Stimulated activated CD8-positive, alpha-beta memory T cell treated with anti-CD3 and anti-CD28 coated beads, Interleukin-4, amount 100 ng/mL, for 24 hours (primary cell): ENCODE measurements around the gene PPP3CB.

Experiments used
- DNase-seq: peaks from one replicate; pipeline ENCODE4 v3.0.0-alpha.2; 2020; ENCODE audit warnings: low read depth

The PPP3CB gene

DNA sequence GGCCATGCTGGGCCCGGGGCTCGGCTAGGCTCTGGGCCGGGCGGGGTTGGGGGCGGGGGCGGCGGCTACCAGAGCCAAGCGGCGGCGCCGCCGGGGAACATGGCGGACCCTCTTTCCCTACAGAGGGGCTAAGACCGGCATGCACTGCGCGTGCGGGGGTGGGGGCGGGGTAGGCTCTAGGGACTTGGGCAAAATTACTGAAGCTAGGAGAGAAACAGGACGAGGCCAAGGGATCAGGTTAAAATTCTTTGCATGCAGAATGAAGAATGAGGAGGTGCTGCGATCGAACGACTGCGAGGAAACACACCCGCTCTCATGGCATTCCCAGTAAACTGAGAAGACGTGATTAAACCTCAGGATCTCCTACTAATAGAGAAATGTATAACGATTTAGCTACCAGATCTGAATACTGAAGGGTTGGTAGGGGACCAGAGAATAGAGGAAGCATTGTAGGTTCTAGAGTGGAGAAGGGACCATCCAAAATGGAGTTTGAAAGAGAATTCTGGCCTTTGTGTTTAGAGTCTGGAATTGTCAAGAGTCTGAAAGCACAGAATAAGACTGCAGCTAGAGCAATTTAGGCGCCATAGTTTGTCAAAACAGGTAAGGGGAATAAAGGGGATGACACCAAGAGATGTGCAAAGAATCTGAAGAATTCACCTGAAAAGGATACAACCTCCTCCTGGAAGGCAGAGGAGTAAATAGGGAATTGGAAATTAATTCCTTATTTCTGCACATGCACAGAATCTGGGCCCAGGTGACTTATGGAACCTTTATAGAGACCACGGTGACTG, at the start of gene PPP3CB:
Gene PPP3CB (minus strand): TSS at position 141 of the 791 bp plus-strand sequence. CDS start 135 bp downstream, at position 6.
- DNase-seq: peak; percentile 80

GRCh38 chr10:73545357-73545756, 49.5 kb upstream of the PPP3CB start:
- no peak for DNase-seq

DNA sequence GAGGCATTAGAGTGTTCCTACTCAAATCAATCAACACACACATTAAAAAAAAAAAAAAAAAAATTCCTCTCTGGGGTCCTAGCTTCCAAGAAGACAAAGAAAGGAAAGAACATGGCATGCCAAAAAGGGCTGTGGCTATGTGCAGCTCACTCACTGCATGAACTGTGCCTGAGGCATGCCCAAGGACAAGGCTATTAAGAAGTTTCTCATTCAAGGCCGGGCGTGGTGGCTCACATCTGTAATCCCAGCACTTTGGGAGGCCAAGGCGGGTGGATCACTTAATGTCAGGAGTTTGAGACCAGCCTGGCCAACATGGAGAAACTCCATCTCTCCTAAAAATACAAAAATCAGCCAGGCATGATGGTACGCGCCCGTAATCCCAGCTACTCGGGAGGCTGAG, 41.9 kb upstream of the PPP3CB start:
- no peak for DNase-seq

GRCh38 chr10:73537288-73537687, 41.5 kb upstream of the PPP3CB start:
- DNase-seq: no peak

- no peak for DNase-seq
Measured at GRCh38 chr10:73534857-73535256, 39.0 kb upstream of the PPP3CB start.

GRCh38 chr10:73529089-73529832, 33.4 kb upstream of the PPP3CB start:
- DNase-seq: peak; percentile 1

DNA sequence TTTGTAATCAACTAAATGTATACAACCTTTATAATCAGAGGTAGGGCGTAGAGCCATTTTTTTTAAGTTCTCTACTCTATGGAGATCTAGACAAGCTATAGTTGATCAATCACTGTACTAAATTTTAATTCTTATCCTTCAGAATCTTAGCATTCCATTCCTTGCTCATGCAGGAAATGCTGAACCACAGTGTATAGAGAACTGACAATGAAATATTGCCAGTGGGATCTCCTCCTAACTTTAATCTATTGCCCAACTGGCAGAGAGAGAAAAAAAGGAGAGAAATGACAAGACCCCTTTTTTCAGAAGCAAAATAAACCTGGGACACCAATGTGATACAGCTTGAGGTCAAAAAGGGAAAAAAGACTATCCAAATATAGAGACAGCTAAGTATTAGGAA, 26.4 kb upstream of the PPP3CB start:
- no peak for DNase-seq

- DNase-seq: no peak
Measured at GRCh38 chr10:73519336-73519735, 23.5 kb upstream of the PPP3CB start.

DNA sequence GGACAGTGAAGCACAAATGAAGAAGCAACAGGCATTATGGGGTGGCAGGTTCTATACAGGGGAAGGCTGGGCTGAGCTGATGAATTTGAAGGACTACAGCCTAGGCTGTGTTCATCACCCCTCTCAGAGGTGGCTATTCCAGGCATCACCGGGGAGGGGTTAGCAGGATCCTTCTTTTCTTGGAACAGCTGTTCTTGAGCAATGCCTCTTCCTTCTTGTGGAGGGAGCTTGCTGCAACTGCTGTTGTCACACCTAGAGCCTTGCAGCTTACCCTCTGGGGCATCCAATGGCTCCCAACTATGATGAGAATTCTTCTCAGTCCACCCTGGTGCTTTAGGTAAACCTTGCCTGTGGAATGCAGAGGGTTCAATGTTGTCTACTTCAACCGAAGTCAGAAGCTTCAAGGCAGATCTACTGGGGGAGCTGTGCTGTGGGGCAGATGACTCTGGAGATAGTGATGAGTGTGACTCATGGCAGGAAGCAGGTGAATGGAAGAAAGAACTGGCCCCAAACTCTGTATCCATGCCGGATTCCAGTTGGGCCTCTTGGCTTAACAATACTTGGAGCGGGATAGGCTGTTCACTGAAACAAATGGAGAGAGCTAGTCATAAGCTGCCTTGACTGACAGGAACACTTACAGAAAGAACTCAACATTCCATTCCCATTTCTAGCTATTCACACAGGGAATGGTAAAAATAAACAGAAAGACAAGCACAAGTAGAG, 21.5 kb upstream of the PPP3CB start:
- DNase-seq: no peak

DNA sequence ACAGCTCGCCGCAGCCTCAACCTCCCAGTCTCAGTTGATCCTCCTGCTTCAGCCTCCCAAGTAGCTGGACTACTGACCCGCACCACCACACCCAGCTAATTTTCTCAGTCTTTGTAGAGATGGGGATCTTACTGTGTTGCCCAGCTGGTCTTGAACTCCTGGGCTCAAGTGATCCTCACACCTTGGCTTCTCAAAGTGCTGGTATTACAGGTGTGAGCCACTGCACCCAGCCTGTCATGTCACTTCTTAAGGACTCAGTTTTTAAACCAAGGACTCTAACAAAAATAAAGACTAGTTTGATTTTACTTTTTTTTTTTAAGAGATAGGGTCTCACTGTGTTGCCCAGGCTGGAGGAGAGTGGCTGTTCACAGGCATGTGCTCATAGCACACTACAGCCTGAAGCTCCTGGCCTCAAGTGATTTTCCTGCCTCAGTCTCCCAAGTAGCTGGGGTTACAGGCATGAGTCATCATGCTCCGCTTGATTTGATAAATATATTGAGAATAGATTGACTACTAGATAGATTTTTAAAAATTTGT, 16.5 kb upstream of the PPP3CB start:
- no peak for DNase-seq

DNA sequence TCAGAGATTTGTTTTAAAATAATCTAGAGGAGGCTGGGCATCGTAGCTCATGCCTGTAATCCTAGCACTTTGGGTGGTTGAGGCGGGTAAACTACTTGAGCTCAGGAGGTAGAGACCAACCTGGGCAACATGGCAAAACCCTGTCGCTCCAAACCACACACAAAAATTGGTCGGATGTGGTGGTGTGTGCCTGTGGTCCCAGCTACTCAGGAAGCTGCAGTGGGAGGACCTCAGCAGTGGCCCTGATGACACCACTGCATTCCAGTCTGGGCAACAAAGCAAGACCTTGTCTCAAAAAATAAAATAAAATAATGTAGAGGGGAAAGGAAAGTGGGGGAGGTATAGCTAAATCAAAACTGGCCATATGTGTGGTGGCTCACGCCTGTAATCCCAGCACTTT, 13.9 kb upstream of the PPP3CB start:
- no peak for DNase-seq

DNA sequence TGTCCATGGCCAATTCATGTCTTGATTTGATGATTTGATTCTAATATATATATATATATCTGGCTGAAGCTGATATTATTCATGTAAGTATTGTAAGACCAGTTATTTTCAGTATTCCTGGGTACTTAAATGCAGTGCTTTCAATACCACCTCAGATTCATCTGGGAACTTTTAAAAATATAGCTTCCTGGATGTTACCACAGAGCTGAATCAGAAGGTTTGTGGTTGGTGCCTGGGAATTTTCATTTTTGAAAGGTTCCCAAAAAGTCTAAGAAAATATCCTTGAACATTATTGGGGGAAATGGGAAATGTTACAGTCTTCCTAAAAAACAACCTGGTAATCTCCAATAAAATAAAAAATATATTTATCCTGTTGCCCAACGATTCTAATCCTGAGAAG, 10.7 kb upstream of the PPP3CB start:
- DNase-seq: no peak

GRCh38 chr10:73506074-73506473, 10.2 kb upstream of the PPP3CB start:
- DNase-seq: no peak

GRCh38 chr10:73503037-73503436, 7.2 kb upstream of the PPP3CB start:
- no peak for DNase-seq

- no peak for DNase-seq
Measured at GRCh38 chr10:73501651-73502050, 5.8 kb upstream of the PPP3CB start.

DNA sequence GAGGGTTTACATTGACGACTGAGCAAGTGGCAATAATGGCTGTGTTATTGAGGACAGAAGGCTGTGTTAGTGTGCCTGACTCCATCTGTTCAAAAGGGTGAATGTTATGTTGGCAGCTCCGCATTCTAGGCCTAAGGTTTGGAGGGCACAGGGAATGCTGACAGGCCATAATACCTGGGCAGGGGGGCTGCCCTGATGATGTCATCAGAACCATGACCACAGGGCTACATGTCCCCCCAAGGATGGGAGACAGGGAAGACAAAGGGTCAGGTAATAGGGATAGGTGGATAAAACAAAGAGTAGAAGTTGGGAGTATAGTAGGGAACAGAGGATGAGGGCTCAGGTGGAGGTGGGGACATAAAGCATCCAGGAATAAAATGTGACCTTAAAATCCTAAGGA, 1.8 kb upstream of the PPP3CB start:
- no peak for DNase-seq

- peak; percentile 82 for DNase-seq
Measured at GRCh38 chr10:73495226-73495883, 469 bp downstream of the PPP3CB start.

- DNase-seq: no peak
Measured at GRCh38 chr10:73494877-73495225, 973 bp downstream of the PPP3CB start.

- no peak for DNase-seq
Measured at GRCh38 chr10:73494213-73494612, 1.6 kb downstream of the PPP3CB start.

DNA sequence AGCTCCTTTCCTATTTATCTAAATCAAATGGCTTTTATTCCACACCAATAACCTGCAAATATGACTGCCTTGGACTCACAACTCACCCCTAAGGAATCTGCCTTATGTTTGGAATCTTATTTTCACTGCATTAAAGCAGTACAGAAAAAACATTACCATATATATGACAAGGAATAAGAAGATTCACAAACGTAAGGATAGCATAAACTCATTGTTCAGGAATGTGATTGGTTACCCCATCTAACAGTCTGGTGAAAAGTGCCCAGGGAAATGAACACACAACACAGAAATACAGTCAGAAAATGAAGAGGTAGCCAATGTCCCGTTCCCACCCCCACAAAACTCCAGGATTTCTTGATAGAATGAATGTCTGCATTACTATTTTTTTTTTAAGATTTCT, 2.0 kb downstream of the PPP3CB start:
- DNase-seq: no peak

DNA sequence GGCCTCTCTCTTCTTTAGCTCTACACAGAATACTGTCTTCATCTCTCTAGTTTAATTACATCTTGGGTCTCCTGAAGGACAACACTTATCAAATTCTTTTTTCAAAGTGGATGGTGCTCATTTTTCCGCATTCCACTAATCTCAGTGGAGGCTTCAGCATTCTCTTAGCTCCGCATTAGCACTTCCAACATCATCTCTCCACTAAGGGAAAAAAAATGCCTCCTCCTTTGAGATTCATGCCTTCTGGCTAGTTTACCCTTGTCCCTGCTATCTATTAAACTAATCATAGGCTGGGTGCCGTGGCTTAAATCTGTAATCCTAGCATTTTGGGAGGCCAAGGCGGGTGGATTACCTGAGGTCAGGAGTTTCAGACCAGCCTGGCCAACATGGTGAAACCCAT, 9.2 kb downstream of the PPP3CB start:
- no peak for DNase-seq

- DNase-seq: no peak
Measured at GRCh38 chr10:73485320-73485719, 10.5 kb downstream of the PPP3CB start.
